ENCODE data around the gene MIS18A. TPM values are rescaled to one million over a fixed set of nuclear protein-coding genes. Genes with fewer than 3 reads are reported as not detected.

The MIS18A gene
- total and polyA plus RNA-seq, 12 donors, result 3.4 to 12.6 (median 8.4) TPM

DNA sequence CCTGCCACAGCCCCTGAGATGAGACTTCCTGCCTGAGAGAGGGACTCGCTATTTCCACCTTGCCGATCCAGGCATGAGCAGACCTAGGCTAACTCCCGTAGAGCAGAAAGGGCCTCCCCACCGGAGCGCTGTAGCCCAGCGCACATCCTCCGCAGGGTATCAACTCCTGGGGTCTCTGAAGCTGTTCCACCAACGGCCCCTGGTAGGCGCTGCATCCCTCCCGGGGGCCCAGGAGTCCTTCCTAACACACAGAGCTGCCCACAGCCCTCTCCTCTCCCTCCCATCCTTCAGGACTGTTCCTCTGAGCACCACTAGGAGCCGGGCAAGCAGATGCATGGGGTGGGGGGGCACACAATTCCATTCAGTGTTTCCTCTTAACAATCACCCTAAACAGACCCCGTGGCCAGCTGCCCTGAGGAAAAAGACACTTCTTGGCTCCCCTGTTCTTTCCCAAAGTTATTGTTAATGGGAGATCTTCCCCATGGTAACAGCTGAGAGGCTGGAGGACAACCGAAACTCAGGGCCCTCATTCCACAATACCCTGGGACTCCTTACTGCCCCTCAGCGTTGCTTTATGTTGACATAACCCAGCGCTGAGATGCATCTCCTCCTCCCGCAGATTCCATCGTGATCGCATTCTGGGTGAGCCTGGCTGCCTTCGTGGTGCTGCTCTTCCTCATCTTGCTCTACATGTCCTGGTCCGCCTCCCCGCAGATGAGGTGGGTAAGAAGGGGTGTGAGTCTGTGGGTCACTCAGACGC, 27.4 kb upstream of the MIS18A start:
- H3K27ac ChIP-seq, result no peak overlapping the region
- WGBS, 4 donors, result 67 to 75% (median 73%) methylated on average over 14 to 22 of the region's 22 CpGs
- H3K4me1 ChIP-seq (replicated peaks in 1 of 2), result peaks cover 6 to 16% of the 10 kb centered on the region in 2 donors
- H3K4me3 ChIP-seq, result no peak overlapping the region
- H3K9me3 ChIP-seq (replicated peaks in 1 of 3), result no peaks in the 10 kb centered on the region
- H3K36me3 ChIP-seq (replicated peaks in 1 of 2), result no peaks in the 10 kb centered on the region
- TF ChIP-seq CTCF (IDR thresholded peaks at IDR 0.05) (peak in 2 of 6 experiments; percentile 5 to 35), POLR2A (IDR thresholded peaks at IDR 0.05) (no peak)
- H3K27me3 ChIP-seq, result no peaks in the 10 kb centered on the region
- intact Hi-C loops (cut with DNase I), result no loop called here
- DNase-seq, result peak in 1 of 7 donors; percentile 55

DNA sequence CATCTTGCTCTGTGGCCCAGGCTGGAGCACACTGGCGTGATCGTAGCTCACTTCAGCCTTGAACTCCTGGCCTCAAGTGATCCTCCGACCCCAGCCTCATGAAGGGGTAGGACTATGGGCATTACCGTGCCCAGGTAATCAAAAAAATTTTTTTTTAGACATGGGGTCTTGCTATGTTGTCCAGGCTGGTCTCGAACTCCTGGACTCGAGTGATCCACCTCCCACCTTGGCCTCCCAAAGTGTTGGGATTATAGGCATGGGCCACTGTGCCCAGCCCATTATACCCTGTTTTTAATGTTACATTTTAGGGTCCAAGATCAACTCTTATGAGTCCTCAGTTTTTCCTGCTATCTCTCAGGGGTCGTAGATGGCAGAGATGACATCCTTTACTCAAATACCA, 26.1 kb upstream of the MIS18A start:
- H3K9me3 ChIP-seq (replicated peaks in 1 of 3), result no peaks in the 10 kb centered on the region
- no peaks in the 10 kb centered on the region for H3K36me3 ChIP-seq (replicated peaks in 1 of 2)
- TF ChIP-seq POLR2A (IDR thresholded peaks at IDR 0.05) (no peak), CTCF (IDR thresholded peaks at IDR 0.05) (no peak)
- H3K27me3 ChIP-seq, result no peaks in the 10 kb centered on the region
- DNase-seq, result peak in 1 of 7 donors; percentile 27
- H3K4me1 ChIP-seq (replicated peaks in 1 of 2), result peaks cover 6 to 16% of the 10 kb centered on the region in 2 donors
- no peak overlapping the region for H3K27ac ChIP-seq
- no peak overlapping the region for H3K4me3 ChIP-seq
- WGBS, 4 donors, result 85 to 94% (median 92%) methylated on average over 6 to 7 of the region's 7 CpGs
- intact Hi-C loops (cut with DNase I), result no loop called here

DNA sequence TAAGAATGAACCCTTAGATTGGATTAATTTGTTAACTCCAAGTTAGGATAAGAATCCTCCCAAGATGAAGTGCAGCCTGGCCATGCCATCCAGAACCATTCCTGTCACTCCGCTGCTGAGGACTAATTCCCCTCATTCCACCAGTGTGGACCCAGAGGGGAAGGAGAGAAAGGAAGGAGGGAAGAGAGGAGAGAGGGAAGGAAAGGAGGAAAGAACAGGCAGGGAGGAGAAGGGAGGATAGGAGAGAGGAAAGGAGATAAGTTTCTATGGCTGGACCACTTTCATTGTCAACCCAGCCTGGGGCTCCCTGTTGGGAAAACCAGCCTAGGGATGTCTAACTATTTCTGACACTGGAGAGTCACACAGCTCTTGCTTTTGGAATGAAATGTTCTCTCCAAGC, 24.5 kb upstream of the MIS18A start:
- no peaks in the 10 kb centered on the region for H3K27me3 ChIP-seq
- peak in 1 of 7 donors; percentile 6 for DNase-seq
- H3K4me1 ChIP-seq (replicated peaks in 1 of 2), result peaks cover 5 to 19% of the 10 kb centered on the region in 2 donors
- no peak overlapping the region for H3K4me3 ChIP-seq
- intact Hi-C loops (cut with DNase I), result no loop called here
- no peaks in the 10 kb centered on the region for H3K36me3 ChIP-seq (replicated peaks in 1 of 2)
- H3K9me3 ChIP-seq (replicated peaks in 1 of 3), result no peaks in the 10 kb centered on the region
- 79 to 100% (median 100%) methylated on average over 1 of the region's 1 CpG for WGBS, 4 donors
- no peak overlapping the region for H3K27ac ChIP-seq
- TF ChIP-seq CTCF (IDR thresholded peaks at IDR 0.05), result no peak
- TF ChIP-seq POLR2A (IDR thresholded peaks at IDR 0.05), result no peak

GRCh38 chr21:32302560-32302959, 23.7 kb upstream of the MIS18A start:
- intact Hi-C loops (cut with DNase I), result no loop called here
- Histone ChIP-seq H3K27me3 (no peaks in the 10 kb centered on the region), H3K9me3 (replicated peaks in 1 of 3) (no peaks in the 10 kb centered on the region), H3K4me1 (replicated peaks in 1 of 2) (peaks cover 5 to 23% of the 10 kb centered on the region in 2 donors), H3K27ac (no peak overlapping the region), H3K4me3 (no peak overlapping the region), H3K36me3 (replicated peaks in 1 of 2) (no peaks in the 10 kb centered on the region)
- WGBS, 4 donors, result 86 to 93% (median 90%) methylated on average over 6 of the region's 6 CpGs
- TF ChIP-seq CTCF (IDR thresholded peaks at IDR 0.05) (no peak), POLR2A (IDR thresholded peaks at IDR 0.05) (no peak)
- peak in 1 of 7 donors; percentile 41 for DNase-seq

Measured in adrenal gland (tissue), 12 donors.